Neural cell (in vitro differentiated cells): ENCODE measurements around the gene AMN1. TPM values are rescaled to one million over a fixed set of nuclear protein-coding genes. Genes with fewer than 3 reads are reported as not detected.

ENCODE experiments used
- H2AFZ ChIP-seq: fragments of 200-600, 300-800 bp; sonication (generic), shearing (Covaris generic); 2 replicates; pipeline ENCODE4 v1.6.0; 2014; ENCODE audit warnings: low read depth, mild to moderate bottlenecking, antibody characterized with exemption, low read length, moderate library complexity
- H3F3A ChIP-seq: fragments of 200-600 bp; shearing (Covaris generic); 2 replicates; pipeline ENCODE4 v1.6.1; 2016; ENCODE audit warnings: mild to moderate bottlenecking, moderate library complexity, mixed read lengths, antibody characterized with exemption, low read length; ENCODE audit not compliant: insufficient read depth, poor library complexity, severe bottlenecking
- H3K27ac ChIP-seq: fragments of 200-600, 300-800 bp; sonication (generic), shearing (Covaris generic); 2 replicates; pipeline ENCODE4 v1.5.1; 2014; ENCODE audit warnings: mild to moderate bottlenecking, low read length, moderate library complexity
- H3K27me3 ChIP-seq: fragments of 300-800, 200-600 bp; sonication (generic), shearing (Covaris generic); 2 replicates; pipeline ENCODE4 v1.6.0; 2014; ENCODE audit warnings: mild to moderate bottlenecking, low read depth, low read length, moderate library complexity; ENCODE audit not compliant: insufficient read depth
- H3K36me3 ChIP-seq: fragments of 300-800, 200-600 bp; sonication (generic), shearing (Covaris generic); 2 replicates; pipeline ENCODE4 v1.5.1; 2014; ENCODE audit warnings: mild to moderate bottlenecking, antibody characterized with exemption, low read length, moderate library complexity; ENCODE audit not compliant: insufficient read depth
- H3K4me2 ChIP-seq: fragments of 300-800, 200-600 bp; sonication (generic), shearing (Covaris generic); 2 replicates; pipeline ENCODE4 v1.6.0; 2014; ENCODE audit warnings: mild to moderate bottlenecking, low read length
- H3K4me3 ChIP-seq: fragments of 300-800, 200-600 bp; sonication (generic), shearing (Covaris generic); 2 replicates; pipeline ENCODE4 v1.5.1; 2014; ENCODE audit warnings: mild to moderate bottlenecking, low read length, moderate library complexity
- H3K79me2 ChIP-seq: fragments of 200-600 bp; shearing (Covaris generic); replicated peaks from 2 replicates; pipeline ENCODE4 v1.6.0; 2014; ENCODE audit warnings: mild to moderate bottlenecking, low read length, moderate library complexity; ENCODE audit not compliant: insufficient read depth
- H3K9ac ChIP-seq: fragments of 300-800, 200-600 bp; sonication (generic), shearing (Covaris generic); 2 replicates; pipeline ENCODE4 v1.6.1; 2016; ENCODE audit warnings: mild to moderate bottlenecking, low read length, mixed read lengths
- H3K9me2 ChIP-seq: fragments of 200-600 bp; shearing (Covaris generic); 2 replicates; pipeline ENCODE4 v1.6.1; 2016; ENCODE audit warnings: mild to moderate bottlenecking, low read length, mixed read lengths; ENCODE audit not compliant: insufficient read depth
- H3K9me3 ChIP-seq: fragments of 200-600, 300-800 bp; sonication (generic), shearing (Covaris generic); 2 replicates; pipeline ENCODE4 v1.6.1; 2016; ENCODE audit warnings: mild to moderate bottlenecking, mixed run types, low read length, moderate library complexity, mixed read lengths
- H4K20me1 ChIP-seq: fragments of 200-600 bp; shearing (Covaris generic); 2 replicates; pipeline ENCODE4 v1.6.1; 2016; ENCODE audit warnings: mild to moderate bottlenecking, mixed run types; ENCODE audit not compliant: insufficient read depth
- CTCF ChIP-seq: fragments of 450-650 bp; IDR thresholded peaks from 2 replicates; pipeline ENCODE4 v1.5.1; 2014; ENCODE audit warnings: antibody characterized with exemption, mild to moderate bottlenecking, moderate library complexity; ENCODE audit not compliant: poor library complexity, severe bottlenecking
- EP300 ChIP-seq: fragments of 450-650 bp; conservative IDR thresholded peaks from 2 replicates; pipeline ENCODE4 v1.6.1; 2014; ENCODE audit warnings: antibody characterized with exemption, mild to moderate bottlenecking, moderate library complexity; ENCODE audit not compliant: poor library complexity, severe bottlenecking
- EZH2 ChIP-seq: fragments of 200-600, 300-800 bp; shearing (Covaris generic), sonication (generic); IDR thresholded peaks from 2 replicates; pipeline ENCODE4 v1.6.1; 2014; ENCODE audit warnings: antibody characterized with exemption, low read length, borderline replicate concordance, mild to moderate bottlenecking; ENCODE audit not compliant: insufficient read depth, poor library complexity, severe bottlenecking
- MXI1 ChIP-seq: fragments of 450-650 bp; conservative IDR thresholded peaks from 2 replicates; pipeline ENCODE4 v1.6.1; 2014; ENCODE audit warnings: antibody characterized with exemption, mild to moderate bottlenecking; ENCODE audit not compliant: poor library complexity, severe bottlenecking
- POLR2AphosphoS5 ChIP-seq: IDR thresholded peaks from 2 replicates; pipeline ENCODE4 v1.6.1; 2012
- RAD21 ChIP-seq: fragments of 450-650 bp; conservative IDR thresholded peaks from 2 replicates; pipeline ENCODE4 v1.6.1; 2014; ENCODE audit warnings: antibody characterized with exemption, mild to moderate bottlenecking, moderate library complexity
- REST ChIP-seq: IDR thresholded peaks from 2 replicates; pipeline ENCODE4 v1.6.1; 2012; ENCODE audit warnings: borderline replicate concordance
- SMC3 ChIP-seq: fragments of 450-650 bp; conservative IDR thresholded peaks from 2 replicates; pipeline ENCODE4 v1.6.1; 2014; ENCODE audit warnings: antibody characterized with exemption, mild to moderate bottlenecking, moderate library complexity; ENCODE audit not compliant: poor library complexity
- TAF1 ChIP-seq: IDR thresholded peaks from 2 replicates; pipeline ENCODE4 v1.6.1; 2012; ENCODE audit warnings: low read depth
- polyA plus RNA-seq: library from polyadenylated mRNA; depleted of rRNA; stranded (reverse); fragments of >200 nt; gene quantifications from 2 replicates; pipeline ENCODE4 v1.2.3, GENCODE V29; 2014

Gene AMN1
- polyA plus RNA-seq, 1 donor from 2014 or later: 125 TPM

DNA sequence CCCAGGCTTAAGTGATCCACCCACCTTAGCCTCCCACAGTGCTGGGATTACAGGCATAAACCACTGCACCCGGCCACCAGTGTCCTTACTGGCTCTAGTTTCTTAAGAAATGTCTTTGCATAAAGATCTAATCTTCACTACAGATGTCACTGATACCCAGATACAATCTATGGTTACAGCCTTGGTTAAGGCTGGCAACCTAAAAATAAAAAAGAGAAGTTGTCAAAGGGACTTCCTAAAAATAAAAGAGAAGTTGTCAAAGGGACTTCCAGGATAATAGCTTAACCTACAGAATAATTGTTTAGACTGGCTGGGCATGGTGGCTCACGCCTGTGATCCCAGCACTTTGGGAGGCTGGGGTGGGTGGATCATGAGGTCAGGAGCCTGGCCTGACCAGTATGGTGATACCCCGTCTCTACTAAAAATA lies 41.7 kb downstream of the AMN1 start:
- Histone ChIP-seq H3K9me2 (no peaks in the 10 kb centered on the region), H3K79me2 (no peaks in the 10 kb centered on the region), H3K27me3 (no peaks in the 10 kb centered on the region), H2AFZ (no peak overlapping the region), H3K9ac (no peak overlapping the region), H3K9me3 (no peaks in the 10 kb centered on the region), H3F3A (no peaks in the 10 kb centered on the region), H4K20me1 (no peaks in the 10 kb centered on the region), H3K36me3 (peaks cover 9% of the 10 kb centered on the region), H3K4me3 (no peak overlapping the region), H3K4me2 (no peak overlapping the region), H3K27ac (no peak overlapping the region)
- TF ChIP-seq MXI1 (no peak), POLR2AphosphoS5 (no peak), CTCF (no peak), RAD21 (no peak), SMC3 (no peak), EZH2 (no peak), REST (no peak), EP300 (no peak), TAF1 (no peak)

DNA sequence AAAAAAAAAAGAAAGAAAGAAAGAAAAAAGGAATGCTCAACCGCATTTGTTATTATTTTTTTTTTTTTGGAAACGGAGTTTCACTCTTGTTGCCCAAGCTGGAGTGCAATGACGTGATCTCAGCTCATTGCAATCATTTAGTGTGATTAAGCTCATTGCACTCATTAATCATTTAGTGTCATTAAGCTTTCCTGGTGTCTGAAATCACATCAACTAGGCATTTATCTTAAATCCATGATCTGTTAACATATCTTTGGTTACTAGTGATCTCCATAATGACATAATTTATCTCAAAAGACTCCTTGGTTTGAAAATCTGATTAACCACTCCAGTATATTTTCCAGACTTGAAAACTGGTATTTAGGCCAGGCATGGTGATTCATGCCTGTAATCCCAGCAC lies 43.0 kb downstream of the AMN1 start:
- TF ChIP-seq EZH2 (no peak), RAD21 (no peak), TAF1 (no peak), EP300 (no peak), POLR2AphosphoS5 (no peak), SMC3 (no peak)
- H3K4me2 ChIP-seq: no peak overlapping the region

More for the DNA sequence above, 43.0 kb downstream of the AMN1 start:
- no peaks in the 10 kb centered on the region for H3K79me2 ChIP-seq
- no peaks in the 10 kb centered on the region for H3K9me2 ChIP-seq
- no peaks in the 10 kb centered on the region for H3K9me3 ChIP-seq
- peaks cover 9% of the 10 kb centered on the region for H3K36me3 ChIP-seq
- H3K27me3 ChIP-seq: no peaks in the 10 kb centered on the region
- no peaks in the 10 kb centered on the region for H4K20me1 ChIP-seq
- no peak overlapping the region for H3K27ac ChIP-seq
- H3K9ac ChIP-seq: no peak overlapping the region
- H3K4me3 ChIP-seq: no peak overlapping the region
- H2AFZ ChIP-seq: no peak overlapping the region
- no peaks in the 10 kb centered on the region for H3F3A ChIP-seq
